PFSK-1 (cell line): ENCODE results near the gene PGLYRP4.

Source experiments
- POLR2AphosphoS5 ChIP-seq: IDR thresholded peaks from 2 replicates; pipeline ENCODE4 v1.6.1; 2012; ENCODE audit warnings: low read depth, mild to moderate bottlenecking, control low read depth, low read length, moderate library complexity
- TAF1 ChIP-seq: IDR thresholded peaks from 2 replicates; pipeline ENCODE4 v1.6.1; 2012; ENCODE audit warnings: low read length, control low read depth, borderline replicate concordance; ENCODE audit not compliant: insufficient read depth
- TF ChIP-seq, protein P1 (sequence below), 2 experiments: IDR thresholded peaks; 2 replicates each; pipeline versions ENCODE4 v1.6.1 to v1.8.0; 2011 to 2012; ENCODE audit warnings: low read depth in 2 of 2, low read length in 2 of 2, control low read depth in 1 of 2, inconsistent platforms in 1 of 2, mild to moderate bottlenecking in 1 of 2, moderate library complexity in 1 of 2; ENCODE audit not compliant: insufficient read depth in 1 of 2

DNA sequence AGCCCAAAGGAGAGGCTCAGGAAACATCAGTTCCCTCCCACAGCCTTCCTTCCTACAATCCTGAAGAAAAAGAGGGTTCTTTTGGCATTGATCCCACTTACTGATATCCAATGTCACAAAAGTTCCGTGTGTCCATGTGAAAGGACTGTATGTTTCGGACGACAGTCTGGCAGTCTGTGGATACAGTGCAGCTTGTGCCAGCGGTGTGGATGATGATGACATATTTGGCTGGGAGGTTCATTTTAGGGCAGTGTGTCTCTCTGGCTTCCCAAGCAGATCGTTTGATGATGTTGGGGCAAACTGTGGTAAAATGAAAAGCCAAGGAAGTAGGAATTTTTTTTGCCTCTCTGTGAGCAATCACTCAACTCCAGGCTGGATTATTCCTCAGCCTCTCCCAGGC, 46.3 kb downstream of the PGLYRP4 start:
- TF ChIP-seq TAF1, result no peak
- no peak for TF ChIP-seq POLR2AphosphoS5
- TF ChIP-seq, protein P1, sequence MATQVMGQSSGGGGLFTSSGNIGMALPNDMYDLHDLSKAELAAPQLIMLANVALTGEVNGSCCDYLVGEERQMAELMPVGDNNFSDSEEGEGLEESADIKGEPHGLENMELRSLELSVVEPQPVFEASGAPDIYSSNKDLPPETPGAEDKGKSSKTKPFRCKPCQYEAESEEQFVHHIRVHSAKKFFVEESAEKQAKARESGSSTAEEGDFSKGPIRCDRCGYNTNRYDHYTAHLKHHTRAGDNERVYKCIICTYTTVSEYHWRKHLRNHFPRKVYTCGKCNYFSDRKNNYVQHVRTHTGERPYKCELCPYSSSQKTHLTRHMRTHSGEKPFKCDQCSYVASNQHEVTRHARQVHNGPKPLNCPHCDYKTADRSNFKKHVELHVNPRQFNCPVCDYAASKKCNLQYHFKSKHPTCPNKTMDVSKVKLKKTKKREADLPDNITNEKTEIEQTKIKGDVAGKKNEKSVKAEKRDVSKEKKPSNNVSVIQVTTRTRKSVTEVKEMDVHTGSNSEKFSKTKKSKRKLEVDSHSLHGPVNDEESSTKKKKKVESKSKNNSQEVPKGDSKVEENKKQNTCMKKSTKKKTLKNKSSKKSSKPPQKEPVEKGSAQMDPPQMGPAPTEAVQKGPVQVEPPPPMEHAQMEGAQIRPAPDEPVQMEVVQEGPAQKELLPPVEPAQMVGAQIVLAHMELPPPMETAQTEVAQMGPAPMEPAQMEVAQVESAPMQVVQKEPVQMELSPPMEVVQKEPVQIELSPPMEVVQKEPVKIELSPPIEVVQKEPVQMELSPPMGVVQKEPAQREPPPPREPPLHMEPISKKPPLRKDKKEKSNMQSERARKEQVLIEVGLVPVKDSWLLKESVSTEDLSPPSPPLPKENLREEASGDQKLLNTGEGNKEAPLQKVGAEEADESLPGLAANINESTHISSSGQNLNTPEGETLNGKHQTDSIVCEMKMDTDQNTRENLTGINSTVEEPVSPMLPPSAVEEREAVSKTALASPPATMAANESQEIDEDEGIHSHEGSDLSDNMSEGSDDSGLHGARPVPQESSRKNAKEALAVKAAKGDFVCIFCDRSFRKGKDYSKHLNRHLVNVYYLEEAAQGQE (IDR thresholded peaks at IDR 0.05; ENCODE audit: insufficient read depth in 1 of 2, low read depth in 2 of 2, low read length in 2 of 2), result no peak
